IMR-90 (cell line): ENCODE results near the gene MFSD12. TPM values are rescaled to one million over a fixed set of nuclear protein-coding genes. Genes with fewer than 3 reads are reported as not detected.

Experiments used
- ATAC-seq: fragments of 200-7000 bp; cut with Tn5 transposase; 2 replicates; pipeline ENCODE4 v1.9.1; 2020; ENCODE audit warnings: low read depth, mild to moderate bottlenecking, moderate library complexity
- BruUV-seq: library from RNA; stranded (reverse); fragments of 400-500 nt; replicated peaks from 2 replicates; lab custom pipeline; 2021; lab: Mats Ljungman, UMichigan
- CTCF ChIA-PET: fragments of 300-600 bp; formaldehyde crosslinking; extraction: SDS; loops from one replicate; lab custom pipeline; 2021; ENCODE audit warnings: antibody characterized with exemption; lab: Yijun Ruan, JAX
- POLR2A ChIA-PET: fragments of 300-600 bp; sonication (Branson Sonifier 250); formaldehyde crosslinking; loops from one replicate; lab custom pipeline; 2022; ENCODE audit warnings: antibody characterized with exemption; ENCODE audit not compliant: unreplicated experiment; lab: Charles Lee
- DNase-seq: peaks from one replicate; pipeline ENCODE4 v3.0.0; 2013
- H2AFZ ChIP-seq: replicated peaks from 2 replicates; pipeline ENCODE3; 2013; ENCODE audit warnings: low read length, mild to moderate bottlenecking; ENCODE audit not compliant: poor library complexity
- H2AK5ac ChIP-seq: 2 replicates; pipeline ENCODE4 v1.6.1; 2013; ENCODE audit warnings: low read depth, low read length, inconsistent platforms
- H2AK9ac ChIP-seq: replicated peaks from 2 replicates; pipeline ENCODE3; 2013; ENCODE audit warnings: mild to moderate bottlenecking, low read depth, low read length, moderate library complexity; ENCODE audit not compliant: poor library complexity
- H2BK120ac ChIP-seq: 2 replicates; pipeline ENCODE4 v1.6.1; 2013; ENCODE audit warnings: low read depth, low read length, inconsistent platforms
- H2BK15ac ChIP-seq: 3 replicates; pipeline ENCODE4 v1.6.1; 2013; ENCODE audit warnings: low read depth, low read length, inconsistent platforms
- H2BK20ac ChIP-seq: 2 replicates; pipeline ENCODE4 v1.6.1; 2013; ENCODE audit warnings: low read depth, mild to moderate bottlenecking, inconsistent platforms, low read length, moderate library complexity
- H2BK5ac ChIP-seq: 2 replicates; pipeline ENCODE4 v1.6.1; 2013; ENCODE audit warnings: mild to moderate bottlenecking, low read depth, low read length, inconsistent platforms; ENCODE audit not compliant: poor library complexity, severe bottlenecking
- H3K14ac ChIP-seq: replicated peaks from 2 replicates; pipeline ENCODE4 v1.6.1; 2013; ENCODE audit warnings: low read depth, low read length, inconsistent platforms
- H3K18ac ChIP-seq: 2 replicates; pipeline ENCODE4 v1.6.1; 2013; ENCODE audit warnings: low read depth, low read length, control low read depth
- H3K23ac ChIP-seq: 2 replicates; pipeline ENCODE4 v1.6.1; 2013; ENCODE audit warnings: low read depth, low read length, inconsistent platforms
- H3K27ac ChIP-seq: 2 replicates; pipeline ENCODE4 v1.5.1; 2013; ENCODE audit warnings: mild to moderate bottlenecking, control low read depth, low read length; ENCODE audit not compliant: insufficient read depth
- H3K27me3 ChIP-seq: 2 replicates; pipeline ENCODE4 v1.6.1; 2013; ENCODE audit warnings: low read length; ENCODE audit not compliant: control insufficient read depth, insufficient read depth
- H3K36me3 ChIP-seq: 2 replicates; pipeline ENCODE4 v1.6.1; 2013; ENCODE audit warnings: low read length, mixed read lengths; ENCODE audit not compliant: control insufficient read depth, insufficient read depth
- H3K4ac ChIP-seq: 2 replicates; pipeline ENCODE4 v1.6.1; 2013; ENCODE audit warnings: low read depth, low read length, inconsistent platforms
- H3K4me1 ChIP-seq: 2 replicates; pipeline ENCODE4 v1.6.1; 2013; ENCODE audit warnings: low read length, mixed read lengths; ENCODE audit not compliant: control insufficient read depth, insufficient read depth
- H3K4me2 ChIP-seq: 2 replicates; pipeline ENCODE4 v1.6.1; 2013; ENCODE audit warnings: low read depth, mild to moderate bottlenecking, control low read depth, low read length, moderate library complexity
- H3K4me3 ChIP-seq: 2 replicates; pipeline ENCODE4 v1.5.1; 2013; ENCODE audit warnings: low read depth, mild to moderate bottlenecking, control low read depth, low read length, moderate library complexity; ENCODE audit not compliant: insufficient read depth
- H3K56ac ChIP-seq: 2 replicates; pipeline ENCODE4 v1.6.1; 2013; ENCODE audit warnings: low read length, inconsistent platforms; ENCODE audit not compliant: insufficient read depth; ENCODE audit errors: extremely low read depth
- H3K79me1 ChIP-seq, 2 experiments: 2 replicates each; pipeline ENCODE4 v1.6.1; 2013; ENCODE audit warnings: low read length in 2 of 2, inconsistent platforms in 1 of 2, low read depth in 1 of 2
- H3K9ac ChIP-seq: 2 replicates; pipeline ENCODE4 v1.6.1; 2013; ENCODE audit warnings: low read depth, low read length, control low read depth
- H3K9me1 ChIP-seq: 2 replicates; pipeline ENCODE4 v1.6.1; 2013; ENCODE audit warnings: low read length, inconsistent platforms; ENCODE audit not compliant: insufficient read depth
- H3K9me3 ChIP-seq: 2 replicates; pipeline ENCODE4 v1.6.1; 2013; ENCODE audit warnings: low read length; ENCODE audit not compliant: control insufficient read depth, insufficient read depth
- H4K20me1 ChIP-seq: 2 replicates; pipeline ENCODE4 v1.6.1; 2013; ENCODE audit warnings: low read length, inconsistent platforms; ENCODE audit not compliant: insufficient read depth
- H4K5ac ChIP-seq: 2 replicates; pipeline ENCODE4 v1.6.1; 2013; ENCODE audit warnings: mild to moderate bottlenecking, low read depth, low read length, control low read depth
- H4K8ac ChIP-seq, 2 experiments: 2 replicates each; pipeline ENCODE4 v1.6.1; 2013; ENCODE audit warnings: low read depth in 2 of 2, low read length in 2 of 2, control low read depth in 1 of 2, inconsistent platforms in 1 of 2
- H4K91ac ChIP-seq: 2 replicates; pipeline ENCODE4 v1.6.1; 2013; ENCODE audit warnings: low read depth, low read length, inconsistent platforms; ENCODE audit not compliant: insufficient read depth
- BHLHE40 ChIP-seq: fragments of 150-350 bp; IDR thresholded peaks from 2 replicates; pipeline ENCODE4 v1.6.1; 2016; ENCODE audit warnings: mild to moderate bottlenecking, low read depth, low read length
- CEBPB ChIP-seq: IDR thresholded peaks from 2 replicates; pipeline ENCODE4 v1.6.1; 2012; ENCODE audit warnings: low read depth, low read length, improper control_type of control experiment
- CHD1 ChIP-seq: IDR thresholded peaks from 2 replicates; pipeline ENCODE4 v1.6.1; 2012; ENCODE audit warnings: low read depth, low read length, improper control_type of control experiment
- ELK1 ChIP-seq: fragments of 150-350 bp; IDR thresholded peaks from 2 replicates; pipeline ENCODE4 v1.6.1; 2016; ENCODE audit warnings: low read depth, mild to moderate bottlenecking, low read length, moderate library complexity, borderline replicate concordance
- MAFK ChIP-seq: IDR thresholded peaks from 2 replicates; pipeline ENCODE4 v1.6.1; 2012; ENCODE audit warnings: low read depth, low read length, improper control_type of control experiment
- MAZ ChIP-seq: IDR thresholded peaks from 2 replicates; pipeline ENCODE4 v1.6.1; 2012; ENCODE audit warnings: low read depth, mild to moderate bottlenecking, low read length, improper control_type of control experiment, moderate library complexity, borderline replicate concordance
- MXI1 ChIP-seq: IDR thresholded peaks from 2 replicates; pipeline ENCODE4 v1.6.1; 2012; ENCODE audit warnings: low read depth, mild to moderate bottlenecking, low read length, moderate library complexity, borderline replicate concordance
- NFE2L2 ChIP-seq: fragments of 150-350 bp; IDR thresholded peaks from 2 replicates; pipeline ENCODE4 v1.6.1; 2016; ENCODE audit warnings: low read depth, mild to moderate bottlenecking, low read length
- POLR2A ChIP-seq: IDR thresholded peaks from 2 replicates; pipeline ENCODE4 v1.6.1; 2012; ENCODE audit warnings: mild to moderate bottlenecking, low read depth, low read length
- RAD21 ChIP-seq: IDR thresholded peaks from 2 replicates; pipeline ENCODE4 v1.6.1; 2012; ENCODE audit warnings: low read length, improper control_type of control experiment
- RCOR1 ChIP-seq: IDR thresholded peaks from 2 replicates; pipeline ENCODE4 v1.6.1; 2012; ENCODE audit warnings: mild to moderate bottlenecking, low read length, improper control_type of control experiment; ENCODE audit not compliant: insufficient replicate concordance
- RFX5 ChIP-seq: IDR thresholded peaks from 2 replicates; pipeline ENCODE4 v1.8.0; 2012; ENCODE audit warnings: low read depth, mild to moderate bottlenecking, low read length, moderate library complexity
- SMC3 ChIP-seq: fragments of 150-350 bp; IDR thresholded peaks from 2 replicates; pipeline ENCODE4 v1.6.1; 2016; ENCODE audit warnings: low read depth, mild to moderate bottlenecking, antibody characterized with exemption, low read length, moderate library complexity
- USF2 ChIP-seq: fragments of 150-350 bp; IDR thresholded peaks from 2 replicates; pipeline ENCODE4 v1.6.1; 2017; ENCODE audit warnings: mild to moderate bottlenecking, antibody characterized with exemption, low read length, low read depth
- WGBS, 2 experiments: methylation state at CpG; one replicate each; pipeline versions ENCODE4 v1.1.5 to v1.1.7; 2013; ENCODE audit warnings: missing lambda C conversion rate in 2 of 2; ENCODE audit not compliant: insufficient read length in 1 of 2; ENCODE audit errors: extremely low coverage in 2 of 2; 5-methylcytosine and 5-hydroxymethylcytosine counted together
- dilution Hi-C: fragments of 300-500 bp; cut with HindIII; formaldehyde crosslinking; loops from one replicate; pipeline ENCODE4 v1.14.3; 2018; ENCODE audit warnings: low sequenced_read_pairs; ENCODE audit not compliant: unreplicated experiment
- in situ Hi-C: fragments of 300-500 bp; cut with MboI; formaldehyde crosslinking; loops from 3 replicates; pipeline ENCODE4 v1.14.3; 2019; ENCODE audit warnings: low sequenced_read_pairs, inconsistent platforms, mixed read lengths
- intact Hi-C: fragments of 100-400 bp; cut with micrococcal nuclease; formaldehyde crosslinking; loops from 2 replicates; pipeline ENCODE4 v1.10.0; 2022
- polyA plus RNA-seq, 3 experiments: library from polyadenylated mRNA; depleted of rRNA; stranded (reverse); fragments of >200 nt; gene quantifications; 2 replicates each; pipeline ENCODE4 v1.2.3, GENCODE V29; 2012; ENCODE audit warnings: low replicate concordance in 1 of 3
- total RNA-seq: library from RNA; depleted of rRNA; stranded (reverse); fragments of >200 nt; gene quantifications from 2 replicates; pipeline ENCODE4 v1.2.3, GENCODE V29; 2012
- TF ChIP-seq, protein P1 (sequence below): conservative IDR thresholded peaks from 2 replicates; pipeline ENCODE4 v1.5.1; 2012; ENCODE audit warnings: mild to moderate bottlenecking, low read depth, low read length, improper control_type of control experiment

The MFSD12 gene
- total and polyA plus RNA-seq, 2 of the 4 experiments (the other 2 are of a cell fraction), result 20.4 to 77.2 TPM

GRCh38 chr19:3538965-3539755, 18.2 kb downstream of the MFSD12 start, which contains the start of gene TEKTIP1:
TEKTIP1 (plus strand) TSS chr19:3539174; CDS start chr19:3539178, 4 bp downstream.
- 53% methylated on average over 10 of the region's 28 CpGs; no CpG with 5 or more reads in 1 of the 2 experiments for WGBS, 2 experiments
- H3K4me2 ChIP-seq, result no peak within 1 kb of the TSS
- POLR2A ChIA-PET, result no interaction called here
- H4K8ac ChIP-seq, result no peak within 1 kb of the TSS
- no peak within 1 kb of the TSS for H2BK15ac ChIP-seq
- H3K79me1 ChIP-seq, result peaks cover 9 to 31% of the 10 kb centered on the region in 2 experiments; a peak in 3 of 4 replicates
- BruUV-seq, result no TSS peak
- CTCF ChIA-PET, result no interaction called here
- H2BK20ac ChIP-seq, result no peak within 1 kb of the TSS
- no peak within 1 kb of the TSS for H3K14ac ChIP-seq
- intact Hi-C loops (no loop called here), dilution Hi-C loops (no loop called here), in situ Hi-C loops (no loop called here)
- no peak within 1 kb of the TSS for H4K91ac ChIP-seq
- no peak within 1 kb of the TSS for H3K4me3 ChIP-seq
- no peaks in the 10 kb centered on the region for H3K27me3 ChIP-seq
- ATAC-seq, result no peak
- H2AK5ac ChIP-seq, result no peak within 1 kb of the TSS
- peaks cover 30% of the 10 kb centered on the region for H4K20me1 ChIP-seq
- no peak within 1 kb of the TSS for H3K9ac ChIP-seq
- peaks cover 31% of the 10 kb centered on the region for H3K36me3 ChIP-seq
- no peak within 1 kb of the TSS for H3K18ac ChIP-seq
- H2BK5ac ChIP-seq, result no peak within 1 kb of the TSS
- H4K5ac ChIP-seq, result no peak within 1 kb of the TSS
- peak within 1 kb of the TSS; percentile 78 for H2AK9ac ChIP-seq
- no peak within 1 kb of the TSS for H2BK120ac ChIP-seq
- H3K27ac ChIP-seq, result no peak within 1 kb of the TSS
- no peak within 1 kb of the TSS for H2AFZ ChIP-seq
- no peaks in the 10 kb centered on the region for H3K9me3 ChIP-seq
- DNase-seq, result no peak
- no peaks in the 10 kb centered on the region for H3K9me1 ChIP-seq
- H3K4ac ChIP-seq, result no peak within 1 kb of the TSS
- no peak within 1 kb of the TSS for H3K56ac ChIP-seq
- no peaks in the 10 kb centered on the region for H3K4me1 ChIP-seq
- H3K23ac ChIP-seq, result no peak within 1 kb of the TSS
- TF ChIP-seq MAZ, result no peak
- no peak for TF ChIP-seq MXI1
- TF ChIP-seq ELK1, result no peak
- no peak for TF ChIP-seq MAFK
- no peak for TF ChIP-seq SMC3
- TF ChIP-seq RFX5, result no peak
- no peak for TF ChIP-seq POLR2A
- no peak for TF ChIP-seq USF2
- no peak for TF ChIP-seq CHD1
- TF ChIP-seq BHLHE40, result no peak
- TF ChIP-seq, protein P1, sequence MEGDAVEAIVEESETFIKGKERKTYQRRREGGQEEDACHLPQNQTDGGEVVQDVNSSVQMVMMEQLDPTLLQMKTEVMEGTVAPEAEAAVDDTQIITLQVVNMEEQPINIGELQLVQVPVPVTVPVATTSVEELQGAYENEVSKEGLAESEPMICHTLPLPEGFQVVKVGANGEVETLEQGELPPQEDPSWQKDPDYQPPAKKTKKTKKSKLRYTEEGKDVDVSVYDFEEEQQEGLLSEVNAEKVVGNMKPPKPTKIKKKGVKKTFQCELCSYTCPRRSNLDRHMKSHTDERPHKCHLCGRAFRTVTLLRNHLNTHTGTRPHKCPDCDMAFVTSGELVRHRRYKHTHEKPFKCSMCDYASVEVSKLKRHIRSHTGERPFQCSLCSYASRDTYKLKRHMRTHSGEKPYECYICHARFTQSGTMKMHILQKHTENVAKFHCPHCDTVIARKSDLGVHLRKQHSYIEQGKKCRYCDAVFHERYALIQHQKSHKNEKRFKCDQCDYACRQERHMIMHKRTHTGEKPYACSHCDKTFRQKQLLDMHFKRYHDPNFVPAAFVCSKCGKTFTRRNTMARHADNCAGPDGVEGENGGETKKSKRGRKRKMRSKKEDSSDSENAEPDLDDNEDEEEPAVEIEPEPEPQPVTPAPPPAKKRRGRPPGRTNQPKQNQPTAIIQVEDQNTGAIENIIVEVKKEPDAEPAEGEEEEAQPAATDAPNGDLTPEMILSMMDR, result no peak
- TF ChIP-seq CEBPB, result no peak
- TF ChIP-seq NFE2L2, result no peak
- no peak for TF ChIP-seq RCOR1
- TF ChIP-seq RAD21, result no peak
